Stimulated activated CD4-positive, alpha-beta T cell treated with anti-CD3 and anti-CD28 coated beads, Interleukin-4, amount 100 ng/mL, for 4 hours (primary cell): ENCODE results near the gene NPLOC4.
A peak's percentile ranks its signal among the peaks of the same experiment; 100 is the strongest.
"Not testable (repeated sequence)": the region's sequence is repeated elsewhere in the genome, so short reads cannot be mapped to it uniquely, and the experiment has no call there.

Experiments used
- DNase-seq, 2 experiments: peaks; one replicate each; pipeline ENCODE4 v3.0.0-alpha.2; 2020

NPLOC4 gene

DNA sequence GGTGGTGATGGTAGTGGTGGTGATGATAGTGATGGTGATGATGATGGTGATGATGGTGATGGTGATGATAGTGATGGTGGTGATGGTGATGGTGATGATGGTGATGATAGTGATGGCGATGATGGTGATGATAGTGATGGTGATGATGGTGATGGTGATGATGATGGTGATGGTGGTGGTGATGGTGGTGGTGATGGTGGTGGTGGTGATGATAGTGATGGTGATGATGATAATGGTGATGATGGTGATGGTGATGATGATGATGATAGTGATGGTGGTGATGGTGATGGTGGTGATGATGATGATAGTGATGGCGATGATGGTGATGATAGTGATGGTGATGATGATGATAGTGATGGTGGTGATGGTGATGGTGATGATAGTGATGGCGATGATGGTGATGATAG is 104.9 kb downstream of the NPLOC4 start:
- DNase-seq = not testable (repeated sequence)

GRCh38 chr17:81531013-81531412 is 105.9 kb downstream of the NPLOC4 start:
- DNase-seq = not testable (repeated sequence)

DNA sequence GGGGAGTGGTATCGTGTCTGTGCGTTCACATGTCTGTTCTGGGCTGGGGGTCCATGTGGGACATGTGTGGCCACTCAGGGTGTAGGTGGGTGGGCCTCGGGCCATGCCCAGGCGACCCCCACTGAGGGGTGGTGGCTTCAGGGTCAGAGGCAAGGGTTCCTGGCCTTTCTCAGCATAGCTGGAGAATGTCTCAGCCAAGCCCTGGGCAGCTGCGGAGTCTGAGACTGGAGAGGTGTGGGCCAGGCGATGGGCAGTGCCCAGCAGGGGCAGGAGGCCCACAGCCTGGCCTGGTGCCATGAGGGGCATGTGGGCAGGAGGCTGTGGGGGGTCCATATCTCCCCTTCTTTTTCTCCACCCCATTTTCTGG is 107.5 kb downstream of the NPLOC4 start:
- DNase-seq = no peak

GRCh38 chr17:81528651-81529436 is 108.1 kb downstream of the NPLOC4 start:
- DNase-seq = no peak

GRCh38 chr17:81528384-81528650 is 108.6 kb downstream of the NPLOC4 start:
- no peak for DNase-seq

GRCh38 chr17:81527591-81528383 is 109.1 kb downstream of the NPLOC4 start, which contains the start of gene FSCN2:
FSCN2 (plus strand) TSS chr17:81528377; CDS start chr17:81528532, 155 bp downstream.
- no peak for DNase-seq

GRCh38 chr17:81526662-81527571 is 110.0 kb downstream of the NPLOC4 start:
- no peak for DNase-seq

DNA sequence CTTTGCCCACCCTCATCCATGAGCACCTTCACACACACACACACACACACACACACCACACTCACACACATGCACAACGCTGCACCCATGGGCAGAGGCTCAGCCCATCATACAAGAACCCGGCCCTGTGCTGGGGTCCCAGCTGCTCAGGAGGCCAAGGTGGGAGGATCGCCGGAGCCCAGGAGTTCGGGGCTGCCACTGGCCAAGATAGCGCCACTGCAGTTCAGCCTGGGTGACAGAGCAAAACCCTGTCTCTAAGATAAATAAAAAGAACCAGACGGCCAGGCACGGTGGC is 112.1 kb downstream of the NPLOC4 start:
- DNase-seq = no peak

DNA sequence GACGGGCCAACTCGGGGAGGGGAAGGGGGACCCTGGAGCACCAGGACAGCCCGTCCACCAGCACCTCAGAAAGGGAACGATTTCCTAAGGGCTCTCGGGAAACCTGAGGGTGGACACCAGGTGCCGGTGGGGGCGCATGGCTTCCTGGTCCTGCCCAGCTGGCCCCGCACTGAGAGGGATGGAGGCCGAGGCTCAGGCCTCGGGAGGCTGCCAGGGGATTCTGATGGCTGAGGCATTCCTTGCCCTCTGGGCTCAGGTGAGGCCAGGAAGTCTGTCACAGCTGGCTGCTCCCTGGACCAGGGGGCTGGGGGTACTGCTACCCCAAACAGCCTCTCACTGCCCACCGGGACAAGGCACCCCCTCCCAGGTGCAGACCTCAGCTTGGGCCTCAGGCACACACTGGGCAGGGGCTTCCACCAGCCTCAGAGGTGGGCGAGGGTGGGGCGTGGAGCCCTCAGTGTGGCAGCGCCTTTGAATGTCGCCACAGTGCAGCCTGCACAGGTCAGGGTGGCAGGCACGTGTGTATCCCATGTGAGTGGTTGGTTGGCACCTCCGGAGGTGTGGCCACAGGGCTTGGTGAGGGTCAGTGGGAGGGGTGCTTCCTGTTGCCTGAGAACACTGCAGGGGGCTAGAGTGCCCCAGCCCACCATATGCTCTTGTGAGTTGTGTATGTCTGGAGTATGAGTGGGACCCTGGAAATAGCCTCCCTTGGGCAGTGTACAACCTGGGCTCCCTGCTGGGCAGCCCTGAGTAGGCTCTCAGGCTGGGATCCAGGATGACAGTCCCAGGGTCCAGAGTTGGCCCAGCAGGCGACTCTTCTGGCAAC is 112.7 kb downstream of the NPLOC4 start:
- no peak for DNase-seq

DNA sequence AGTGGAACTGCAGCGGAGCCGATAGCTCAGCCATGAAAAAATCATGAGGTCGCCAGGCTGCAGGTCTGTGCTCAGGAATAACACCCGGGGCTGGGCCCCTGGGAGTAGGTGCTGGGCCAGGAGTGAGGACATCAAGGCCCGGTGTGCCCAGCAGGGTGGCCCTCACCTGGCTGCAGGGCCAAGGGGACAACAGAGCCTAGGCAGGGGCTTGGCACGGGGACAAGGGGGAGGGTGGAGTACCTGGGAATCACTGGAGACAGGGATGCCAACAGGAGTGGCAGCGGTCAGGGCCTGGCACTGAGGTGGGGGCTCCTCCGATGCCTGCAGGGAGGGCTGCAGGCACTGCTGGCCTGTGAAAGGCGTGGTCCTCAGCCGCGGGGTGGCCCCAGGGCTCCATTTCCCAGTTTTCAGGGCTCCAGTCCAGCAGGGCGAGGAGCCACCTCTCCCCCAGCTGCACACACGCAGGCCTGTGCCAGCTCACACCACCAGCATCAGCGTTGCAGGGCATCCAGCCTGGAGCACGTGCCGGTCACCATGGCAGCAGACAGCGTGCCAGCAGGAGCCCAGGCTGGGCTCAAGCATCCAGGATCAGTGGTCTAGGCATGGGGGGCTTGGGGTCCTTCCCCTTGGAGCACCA is 113.4 kb downstream of the NPLOC4 start:
- DNase-seq = no peak

- DNase-seq = no peak
Observed at GRCh38 chr17:81522491-81523401, 114.2 kb downstream of the NPLOC4 start.

DNA sequence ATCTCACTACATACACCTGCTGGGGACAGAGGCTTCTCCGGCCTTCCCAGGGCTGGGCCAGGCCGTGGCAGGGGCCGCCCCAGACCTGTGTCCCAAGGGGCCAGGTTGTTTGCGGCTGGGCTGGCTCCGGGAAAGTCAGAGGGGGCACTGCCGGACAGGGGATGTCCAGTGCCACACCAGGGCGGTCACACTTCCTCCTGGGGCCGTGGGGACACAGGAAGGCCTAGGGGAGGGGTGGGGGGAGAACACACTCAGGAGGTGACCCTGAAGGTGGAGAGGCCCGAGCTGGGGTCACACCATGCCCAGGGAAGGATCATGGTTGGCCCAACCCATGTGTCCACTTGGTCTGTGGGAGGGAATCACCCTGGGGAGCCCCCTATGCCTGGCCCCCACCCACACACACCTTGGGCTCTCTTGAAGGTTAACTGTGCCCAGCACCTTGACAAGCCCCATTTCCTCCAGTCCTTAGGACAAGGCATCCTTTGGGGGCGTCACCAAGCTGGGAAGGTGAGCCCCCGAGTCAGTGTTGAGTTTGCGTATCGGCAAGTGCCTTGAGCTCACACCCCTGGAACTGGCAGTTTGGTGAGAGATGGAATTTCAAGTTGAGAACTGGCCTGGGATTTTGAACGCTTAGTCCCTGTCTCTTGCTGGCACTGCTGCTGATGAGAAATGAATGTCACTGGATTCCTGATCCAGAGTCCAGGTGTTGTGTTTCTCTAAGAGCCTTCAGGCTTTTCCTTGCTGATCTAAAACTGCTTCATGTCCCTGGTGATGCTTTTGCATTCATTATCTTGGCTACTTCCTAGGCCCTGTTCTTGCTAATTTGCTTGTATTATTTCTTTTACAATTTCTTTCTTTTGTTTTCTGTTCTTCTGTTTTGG is 116.7 kb downstream of the NPLOC4 start:
- no peak for DNase-seq

DNA sequence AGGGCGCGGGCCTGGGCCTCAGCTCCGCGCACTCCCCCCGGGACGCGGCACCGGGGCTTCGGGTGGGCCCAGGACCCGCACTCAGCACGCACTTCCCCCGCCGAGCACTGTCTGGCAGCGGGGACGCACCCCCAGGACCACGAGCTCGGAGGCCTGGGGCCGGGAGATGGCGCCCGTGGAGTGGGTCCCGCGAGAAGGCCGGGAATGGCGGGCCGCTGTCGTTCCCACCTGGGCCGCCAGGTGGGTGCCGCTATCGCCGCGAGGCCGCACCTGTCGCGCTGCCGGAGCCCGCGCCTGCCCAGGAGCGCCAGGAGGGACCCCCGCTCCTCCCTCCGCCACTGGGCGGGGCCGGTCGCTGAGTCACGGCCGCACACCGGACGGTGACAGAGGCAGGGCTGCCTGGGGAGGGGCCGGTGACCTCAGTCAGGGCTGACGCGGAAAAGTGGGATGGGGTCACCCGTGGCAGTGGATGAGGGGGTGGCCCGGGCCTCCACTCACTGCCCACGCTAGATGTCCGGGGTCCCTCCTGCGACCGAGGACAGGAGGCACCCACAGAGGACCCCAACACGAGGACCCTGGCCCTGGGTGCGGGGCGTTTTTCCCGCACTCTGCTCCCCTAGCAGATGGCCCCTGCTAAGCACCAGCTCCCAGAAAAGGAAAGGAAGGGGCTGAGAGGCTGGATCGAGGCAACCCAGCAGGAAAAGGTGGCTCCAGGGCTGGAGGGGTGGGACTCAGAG is 117.5 kb downstream of the NPLOC4 start:
- peak; percentile 69 to 72 for DNase-seq

GRCh38 chr17:81518785-81519283 is 118.1 kb downstream of the NPLOC4 start:
- DNase-seq = no peak

- no peak for DNase-seq
Observed at GRCh38 chr17:81518113-81518784, 118.7 kb downstream of the NPLOC4 start.

GRCh38 chr17:81517339-81518112 is 119.4 kb downstream of the NPLOC4 start:
- DNase-seq = no peak

- DNase-seq = no peak
Observed at GRCh38 chr17:81517009-81517338, 119.9 kb downstream of the NPLOC4 start.

DNA sequence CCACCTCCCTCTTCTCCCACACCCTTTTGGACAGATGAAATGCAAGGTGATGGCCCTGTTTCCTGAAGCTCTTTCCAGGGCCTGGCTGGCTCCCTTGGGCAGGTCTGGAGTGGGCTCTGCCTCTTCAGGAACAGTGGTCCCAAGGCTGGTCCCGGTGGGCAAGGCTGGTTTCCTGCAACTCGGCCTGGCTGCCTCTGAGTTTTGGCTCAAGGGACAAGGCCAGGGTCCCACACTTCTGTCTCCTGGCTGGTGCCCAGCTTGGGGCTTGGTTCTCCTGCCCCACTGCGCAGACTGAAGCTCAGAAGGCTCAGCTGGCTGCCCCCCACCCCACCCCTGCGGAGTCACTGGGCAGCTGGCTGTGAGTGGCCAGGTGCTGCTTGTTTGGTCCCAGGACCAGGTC is 120.5 kb downstream of the NPLOC4 start:
- DNase-seq = no peak
